HG02763 (cell line): ENCODE results near the gene HOXA6.

Source experiments
- ATAC-seq: cut with Tn5 transposase; IDR thresholded peaks from one replicate; pipeline ENCODE4 v1.9.1; 2021; ENCODE audit warnings: mild to moderate bottlenecking, moderate library complexity; ENCODE audit not compliant: unreplicated experiment

Gene HOXA6

GRCh38 chr7:27147199-27148030 lies at the start of gene HOXA6:
HOXA6 (minus strand) TSS chr7:27147774; CDS start chr7:27147749, 25 bp downstream.
- no peak for ATAC-seq

GRCh38 chr7:27196287-27196767 lies 48.8 kb upstream of the HOXA6 start:
- ATAC-seq: no peak

- no peak for ATAC-seq
Measured at GRCh38 chr7:27194686-27195379, 47.3 kb upstream of the HOXA6 start.

GRCh38 chr7:27194002-27194352 lies 46.4 kb upstream of the HOXA6 start:
- ATAC-seq: no peak

GRCh38 chr7:27193335-27194001 lies 45.9 kb upstream of the HOXA6 start:
- ATAC-seq: no peak

- no peak for ATAC-seq
Measured at GRCh38 chr7:27192546-27193334, 45.2 kb upstream of the HOXA6 start.

- ATAC-seq: no peak
Measured at GRCh38 chr7:27191833-27192545, 44.4 kb upstream of the HOXA6 start.

GRCh38 chr7:27191161-27191731 lies 43.7 kb upstream of the HOXA6 start:
- no peak for ATAC-seq

GRCh38 chr7:27189997-27190748 lies 42.6 kb upstream of the HOXA6 start:
- no peak for ATAC-seq

- no peak for ATAC-seq
Measured at GRCh38 chr7:27189295-27189996, 41.9 kb upstream of the HOXA6 start.

- ATAC-seq: no peak
Measured at GRCh38 chr7:27188386-27189294, 41.1 kb upstream of the HOXA6 start.

GRCh38 chr7:27187475-27188385 lies 40.2 kb upstream of the HOXA6 start:
- ATAC-seq: no peak

GRCh38 chr7:27186668-27187474 lies 39.3 kb upstream of the HOXA6 start:
- no peak for ATAC-seq

- no peak for ATAC-seq
Measured at GRCh38 chr7:27185854-27186667, 38.5 kb upstream of the HOXA6 start.
